ENCODE measurements around the gene FSTL4.

FSTL4 gene

GRCh38 chr5:133284306-133284705 lies 328.0 kb downstream of the FSTL4 start:
- TF ChIP-seq CTCF (IDR thresholded peaks at IDR 0.05; ENCODE audit: borderline replicate concordance, control extremely low read depth, extremely low read depth, insufficient read depth, missing control alignments): no peak
- in situ Hi-C loops (cut with MboI; ENCODE audit: low sequenced_read_pairs, unreplicated experiment): loop anchor here (25.0 kb wide), 1 partner anchor 172 kb away; no protein-coding TSS in a partner anchor
- no peak for DNase-seq (ENCODE audit: low spot score)

- TF ChIP-seq CTCF (IDR thresholded peaks at IDR 0.05; ENCODE audit: borderline replicate concordance, control extremely low read depth, extremely low read depth, insufficient read depth, missing control alignments): no peak
- no peak for DNase-seq (ENCODE audit: low spot score)
- in situ Hi-C loops (cut with MboI; ENCODE audit: low sequenced_read_pairs, unreplicated experiment): loop anchor here (25.0 kb wide), 1 partner anchor 166 kb away; no protein-coding TSS in a partner anchor
Measured at GRCh38 chr5:133278317-133278716, 334.0 kb downstream of the FSTL4 start.

- in situ Hi-C loops (cut with MboI; ENCODE audit: low sequenced_read_pairs, unreplicated experiment): loop anchor here (25.0 kb wide), 1 partner anchor 165 kb away; no protein-coding TSS in a partner anchor
- DNase-seq (ENCODE audit: low spot score): no peak
- TF ChIP-seq CTCF (IDR thresholded peaks at IDR 0.05; ENCODE audit: borderline replicate concordance, control extremely low read depth, extremely low read depth, insufficient read depth, missing control alignments): no peak
Measured at GRCh38 chr5:133277744-133278143, 334.6 kb downstream of the FSTL4 start.

GRCh38 chr5:133276171-133276570 lies 336.2 kb downstream of the FSTL4 start:
- TF ChIP-seq CTCF (IDR thresholded peaks at IDR 0.05; ENCODE audit: borderline replicate concordance, control extremely low read depth, extremely low read depth, insufficient read depth, missing control alignments): no peak
- no peak for DNase-seq (ENCODE audit: low spot score)
- in situ Hi-C loops (cut with MboI; ENCODE audit: low sequenced_read_pairs, unreplicated experiment): loop anchor here (25.0 kb wide), 1 partner anchor 164 kb away; no protein-coding TSS in a partner anchor

- TF ChIP-seq CTCF (IDR thresholded peaks at IDR 0.05; ENCODE audit: borderline replicate concordance, control extremely low read depth, extremely low read depth, insufficient read depth, missing control alignments): no peak
- in situ Hi-C loops (cut with MboI; ENCODE audit: low sequenced_read_pairs, unreplicated experiment): loop anchor here (25.0 kb wide), 1 partner anchor 163 kb away; no protein-coding TSS in a partner anchor
Measured at GRCh38 chr5:133275631-133276030, 336.7 kb downstream of the FSTL4 start.

GRCh38 chr5:133274597-133274935 lies 337.8 kb downstream of the FSTL4 start:
- TF ChIP-seq CTCF (IDR thresholded peaks at IDR 0.05; ENCODE audit: borderline replicate concordance, control extremely low read depth, extremely low read depth, insufficient read depth, missing control alignments): no peak
- no peak for DNase-seq (ENCODE audit: low spot score)
- in situ Hi-C loops (cut with MboI; ENCODE audit: low sequenced_read_pairs, unreplicated experiment): no loop called here

More at GRCh38 chr5:133275631-133276030, 336.7 kb downstream of the FSTL4 start:
- no peak for DNase-seq (ENCODE audit: low spot score)

Data from GM13976 (cell line).